Caco-2 (cell line): ENCODE measurements around the gene ITPR1. TPM values are rescaled to one million over a fixed set of nuclear protein-coding genes. Genes with fewer than 3 reads are reported as not detected.

Experiments used
- BruUV-seq: library from RNA; stranded (reverse); fragments of 400-500 nt; replicated peaks from 2 replicates; lab custom pipeline; 2021; lab: Mats Ljungman, UMichigan
- CTCF ChIA-PET: fragments of 300-600 bp; sonication (Branson Sonifier 250); formaldehyde crosslinking; loops from one replicate; lab custom pipeline; 2022; ENCODE audit warnings: antibody characterized with exemption; lab: Charles Lee
- POLR2A ChIA-PET: fragments of 300-600 bp; sonication (Branson Sonifier 250); formaldehyde crosslinking; loops from one replicate; lab custom pipeline; 2022; ENCODE audit warnings: antibody characterized with exemption; lab: Charles Lee
- DNase-seq, 2 experiments: peaks; one replicate each; pipeline versions ENCODE4 v3.0.0 to v3.0.0-alpha.2; 2020 to 2022
- H3K27me3 ChIP-seq: replicated peaks from 2 replicates; pipeline ENCODE4 v1.6.0; 2011; ENCODE audit warnings: low read length; ENCODE audit not compliant: control insufficient read depth, insufficient read depth
- H3K36me3 ChIP-seq: 2 replicates; pipeline ENCODE4 v1.5.1; 2011; ENCODE audit warnings: low read length; ENCODE audit not compliant: control insufficient read depth, insufficient read depth
- H3K4me1 ChIP-seq: fragments of 250-450 bp; sonication (Bioruptor Pico); 2 replicates; pipeline ENCODE4 v1.5.1; 2020; ENCODE audit warnings: mild to moderate bottlenecking
- H3K4me3 ChIP-seq: 2 replicates; pipeline ENCODE4 v1.5.1; 2011; ENCODE audit warnings: low read depth, mild to moderate bottlenecking, control low read depth, low read length
- H3K9me3 ChIP-seq: fragments of 250-450 bp; sonication (Bioruptor Pico); 2 replicates; pipeline ENCODE4 v1.5.1; 2020; ENCODE audit warnings: mild to moderate bottlenecking, moderate library complexity
- H3K27ac Mint-ChIP-seq: one replicate; pipeline ENCODE4 v1.8.0; 2022; ENCODE audit warnings: mixed read lengths; ENCODE audit not compliant: unreplicated experiment
- H3K27me3 Mint-ChIP-seq: one replicate; pipeline ENCODE4 v1.8.0; 2022; ENCODE audit warnings: mixed read lengths; ENCODE audit not compliant: insufficient read depth, unreplicated experiment
- H3K36me3 Mint-ChIP-seq: one replicate; pipeline ENCODE4 v1.8.0; 2022; ENCODE audit warnings: mild to moderate bottlenecking, mixed read lengths; ENCODE audit not compliant: insufficient read depth, unreplicated experiment
- H3K4me1 Mint-ChIP-seq: one replicate; pipeline ENCODE4 v1.8.0; 2022; ENCODE audit warnings: low read depth, mixed read lengths; ENCODE audit not compliant: unreplicated experiment
- H3K4me3 Mint-ChIP-seq: one replicate; pipeline ENCODE4 v1.8.0; 2022; ENCODE audit warnings: mild to moderate bottlenecking, moderate library complexity, mixed read lengths; ENCODE audit not compliant: unreplicated experiment
- H3K9me3 Mint-ChIP-seq: one replicate; pipeline ENCODE4 v1.8.0; 2022; ENCODE audit warnings: mixed read lengths; ENCODE audit not compliant: unreplicated experiment
- intact Hi-C: fragments of 100-400 bp; cut with micrococcal nuclease; formaldehyde crosslinking; loops from one replicate; pipeline ENCODE4 v1.10.0; 2022; ENCODE audit not compliant: unreplicated experiment
- total RNA-seq: library from RNA; stranded (reverse); gene quantifications from 2 replicates; pipeline ENCODE4 v1.2.3, GENCODE V29; 2022
- TF ChIP-seq, protein P1 (sequence below), 2 experiments: fragments of 200-600 bp in 1 of 2; IDR thresholded peaks; 1 replicate in 1 of 2; 2 replicates in 1 of 2; pipeline versions ENCODE4 v1.5.1 to v1.8.0; 2011 to 2022; ENCODE audit warnings: antibody characterized with exemption in 1 of 2, control low read depth in 1 of 2, inconsistent platforms in 1 of 2, low read depth in 1 of 2, low read length in 1 of 2, mild to moderate bottlenecking in 1 of 2, moderate library complexity in 1 of 2; ENCODE audit not compliant: insufficient read depth in 1 of 2, severe bottlenecking in 1 of 2, unreplicated experiment in 1 of 2

ITPR1 gene
- total RNA-seq, 1 experiment from 2014 or later = 10.4 TPM

DNA sequence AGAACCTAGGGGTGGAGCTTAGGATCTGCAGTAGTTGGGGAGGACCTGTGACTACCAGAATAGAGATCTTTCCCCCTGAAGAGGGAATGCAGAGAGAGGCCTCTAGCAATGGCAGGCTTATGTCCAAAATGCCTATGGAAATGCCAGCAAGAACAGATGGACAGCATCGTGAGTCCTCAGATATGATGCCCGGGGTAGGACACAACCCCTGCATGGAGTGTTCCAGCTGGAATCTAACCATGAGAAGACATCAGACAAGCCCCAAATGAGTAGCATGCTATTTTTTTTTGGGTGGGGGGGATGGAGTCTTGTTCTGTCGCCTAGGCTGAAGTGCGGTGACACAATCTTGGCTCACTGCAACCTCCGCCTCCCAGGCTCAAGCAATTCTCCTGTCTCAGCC, 111.5 kb downstream of the ITPR1 start:
- Mint-ChIP-seq H3K27ac (no peak overlapping the region), H3K4me1 (peaks cover 11% of the 10 kb centered on the region), H3K27me3 (no peaks in the 10 kb centered on the region), H3K36me3 (no peaks in the 10 kb centered on the region), H3K9me3 (no peaks in the 10 kb centered on the region), H3K4me3 (no peak overlapping the region)
- no peaks in the 10 kb centered on the region for H3K36me3 ChIP-seq
- ChIA-PET CTCF (no interaction called here), POLR2A (no interaction called here)
- no peaks in the 10 kb centered on the region for H3K9me3 ChIP-seq
- H3K4me3 ChIP-seq = no peak overlapping the region
- no peak for DNase-seq
- H3K27me3 ChIP-seq = no peaks in the 10 kb centered on the region
- no TSS peak for BruUV-seq
- TF ChIP-seq, protein P1, sequence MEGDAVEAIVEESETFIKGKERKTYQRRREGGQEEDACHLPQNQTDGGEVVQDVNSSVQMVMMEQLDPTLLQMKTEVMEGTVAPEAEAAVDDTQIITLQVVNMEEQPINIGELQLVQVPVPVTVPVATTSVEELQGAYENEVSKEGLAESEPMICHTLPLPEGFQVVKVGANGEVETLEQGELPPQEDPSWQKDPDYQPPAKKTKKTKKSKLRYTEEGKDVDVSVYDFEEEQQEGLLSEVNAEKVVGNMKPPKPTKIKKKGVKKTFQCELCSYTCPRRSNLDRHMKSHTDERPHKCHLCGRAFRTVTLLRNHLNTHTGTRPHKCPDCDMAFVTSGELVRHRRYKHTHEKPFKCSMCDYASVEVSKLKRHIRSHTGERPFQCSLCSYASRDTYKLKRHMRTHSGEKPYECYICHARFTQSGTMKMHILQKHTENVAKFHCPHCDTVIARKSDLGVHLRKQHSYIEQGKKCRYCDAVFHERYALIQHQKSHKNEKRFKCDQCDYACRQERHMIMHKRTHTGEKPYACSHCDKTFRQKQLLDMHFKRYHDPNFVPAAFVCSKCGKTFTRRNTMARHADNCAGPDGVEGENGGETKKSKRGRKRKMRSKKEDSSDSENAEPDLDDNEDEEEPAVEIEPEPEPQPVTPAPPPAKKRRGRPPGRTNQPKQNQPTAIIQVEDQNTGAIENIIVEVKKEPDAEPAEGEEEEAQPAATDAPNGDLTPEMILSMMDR (IDR thresholded peaks at IDR 0.05; ENCODE audit: insufficient read depth in 1 of 2, low read depth in 1 of 2, low read length in 1 of 2, severe bottlenecking in 1 of 2, unreplicated experiment in 1 of 2) = no peak
- intact Hi-C loops = no loop called here
- peaks cover 19% of the 10 kb centered on the region; the same call in 1 of the 2 replicates for H3K4me1 ChIP-seq

DNA sequence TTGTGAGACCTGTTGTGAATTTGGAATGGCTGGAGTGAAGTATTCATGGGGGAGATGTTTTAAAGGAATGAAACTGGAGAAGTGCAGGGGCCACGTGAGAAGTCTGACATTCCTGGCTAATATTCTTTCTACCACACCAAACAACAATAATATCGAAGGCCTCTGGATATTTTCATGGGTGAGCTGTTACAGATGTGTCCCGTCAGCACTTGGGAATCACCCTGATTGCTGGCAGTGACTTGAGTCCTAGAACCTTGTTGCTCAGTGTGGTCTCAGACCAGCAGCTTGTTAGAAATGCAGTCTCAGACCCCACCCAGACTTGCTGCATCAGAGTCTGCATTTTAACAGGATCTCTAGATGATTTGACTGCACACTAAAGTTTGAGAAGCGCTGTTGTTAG, 113.8 kb downstream of the ITPR1 start:
- no peak for DNase-seq
- Mint-ChIP-seq H3K4me1 (peaks cover 11% of the 10 kb centered on the region), H3K4me3 (no peak overlapping the region), H3K9me3 (no peaks in the 10 kb centered on the region), H3K27ac (peak overlapping the region; percentile 42), H3K36me3 (no peaks in the 10 kb centered on the region), H3K27me3 (no peaks in the 10 kb centered on the region)
- Histone ChIP-seq H3K36me3 (no peaks in the 10 kb centered on the region), H3K4me1 (peaks cover 19% of the 10 kb centered on the region; the same call in 1 of the 2 replicates), H3K9me3 (no peaks in the 10 kb centered on the region), H3K4me3 (no peak overlapping the region), H3K27me3 (no peaks in the 10 kb centered on the region)
- intact Hi-C loops = no loop called here
- TF ChIP-seq, protein P1 (IDR thresholded peaks at IDR 0.05; ENCODE audit: insufficient read depth in 1 of 2, low read depth in 1 of 2, low read length in 1 of 2, severe bottlenecking in 1 of 2, unreplicated experiment in 1 of 2) = no peak
- ChIA-PET CTCF (no interaction called here), POLR2A (no interaction called here)
- no TSS peak for BruUV-seq

DNA sequence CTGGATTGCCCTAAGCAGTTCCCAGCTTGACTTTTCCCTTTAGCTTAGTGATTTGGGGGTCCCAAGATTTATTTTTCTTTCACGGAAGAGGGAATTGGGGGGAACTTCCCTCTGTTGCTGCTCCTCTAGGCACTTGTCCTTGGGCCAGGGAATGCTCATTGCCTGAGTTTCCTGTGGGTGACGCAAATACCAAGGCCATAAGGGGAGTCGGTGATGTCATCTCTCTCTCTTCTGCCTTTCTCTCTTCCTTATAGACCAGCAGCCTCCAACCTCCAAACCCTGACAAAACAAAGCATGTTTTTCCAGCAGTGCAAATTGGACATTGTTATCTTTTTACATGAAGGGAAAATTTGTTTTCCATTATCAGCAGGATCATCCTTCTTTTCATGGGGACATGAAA, 120.2 kb downstream of the ITPR1 start:
- Histone ChIP-seq H3K36me3 (no peaks in the 10 kb centered on the region), H3K27me3 (no peaks in the 10 kb centered on the region), H3K4me1 (no peaks in the 10 kb centered on the region), H3K9me3 (no peaks in the 10 kb centered on the region), H3K4me3 (no peak overlapping the region)
- Mint-ChIP-seq H3K27ac (no peak overlapping the region), H3K4me3 (no peak overlapping the region), H3K9me3 (no peaks in the 10 kb centered on the region), H3K4me1 (no peaks in the 10 kb centered on the region), H3K27me3 (no peaks in the 10 kb centered on the region), H3K36me3 (no peaks in the 10 kb centered on the region)
- no TSS peak for BruUV-seq
- POLR2A ChIA-PET = no interaction called here
- DNase-seq = no peak
- intact Hi-C loops = no loop called here
- TF ChIP-seq, protein P1 (IDR thresholded peaks at IDR 0.05; ENCODE audit: insufficient read depth in 1 of 2, low read depth in 1 of 2, low read length in 1 of 2, severe bottlenecking in 1 of 2, unreplicated experiment in 1 of 2) = no peak
- CTCF ChIA-PET = no interaction called here
